SK-N-MC (cell line): ENCODE measurements around the gene PCNX2.

Experiments
- DNase-seq: peaks from one replicate; pipeline ENCODE4 v3.0.0-alpha.2; 2011; ENCODE audit warnings: low read depth, low spot score
- H3K27ac ChIP-seq: fragments of 200-600 bp; sonication (generic); 2 replicates; pipeline ENCODE4 v1.5.1; 2016; ENCODE audit warnings: mixed run types
- H3K36me3 ChIP-seq: fragments of 200-600 bp; sonication (generic); 2 replicates; pipeline ENCODE4 v1.6.1; 2017; ENCODE audit warnings: antibody characterized with exemption, low read length, mixed read lengths; ENCODE audit not compliant: insufficient read depth
- H3K4me3 ChIP-seq: fragments of 200-600 bp; sonication (generic); 2 replicates; pipeline ENCODE4 v1.5.1; 2016
- H3K9ac ChIP-seq: fragments of 200-600 bp; sonication (generic); 2 replicates; pipeline ENCODE4 v1.8.0; 2017; ENCODE audit warnings: mixed run types, mixed read lengths; ENCODE audit not compliant: insufficient read length
- H3K9me3 ChIP-seq: fragments of 200-600 bp; sonication (generic); 2 replicates; pipeline ENCODE4 v1.6.1; 2017; ENCODE audit warnings: low read depth, mild to moderate bottlenecking, antibody characterized with exemption, low read length, moderate library complexity, mixed read lengths
- EZH2 ChIP-seq: fragments of 200-600 bp; sonication (generic); IDR thresholded peaks from one replicate; pipeline ENCODE4 v1.6.1; 2017; ENCODE audit warnings: antibody characterized with exemption
- FOXP2 ChIP-seq: optimal IDR thresholded peaks from 2 replicates; pipeline ENCODE3; 2011; ENCODE audit warnings: mild to moderate bottlenecking, moderate library complexity; ENCODE audit not compliant: insufficient read depth; ENCODE audit errors: extremely low read length, control extremely low read depth
- POLR2AphosphoS5 ChIP-seq: IDR thresholded peaks from 2 replicates; pipeline ENCODE4 v1.6.1; 2012; ENCODE audit warnings: mild to moderate bottlenecking, low read depth, low read length, borderline replicate concordance

Gene PCNX2

GRCh38 chr1:233336554-233337456, 41.3 kb upstream of the PCNX2 start:
- TF ChIP-seq EZH2, result no peak
- no peak for TF ChIP-seq POLR2AphosphoS5
- no peak for TF ChIP-seq FOXP2
- Histone ChIP-seq H3K9ac (no peak overlapping the region), H3K9me3 (no peaks in the 10 kb centered on the region), H3K4me3 (no peak overlapping the region), H3K27ac (no peak overlapping the region), H3K36me3 (no peaks in the 10 kb centered on the region)
- no peak for DNase-seq

DNA sequence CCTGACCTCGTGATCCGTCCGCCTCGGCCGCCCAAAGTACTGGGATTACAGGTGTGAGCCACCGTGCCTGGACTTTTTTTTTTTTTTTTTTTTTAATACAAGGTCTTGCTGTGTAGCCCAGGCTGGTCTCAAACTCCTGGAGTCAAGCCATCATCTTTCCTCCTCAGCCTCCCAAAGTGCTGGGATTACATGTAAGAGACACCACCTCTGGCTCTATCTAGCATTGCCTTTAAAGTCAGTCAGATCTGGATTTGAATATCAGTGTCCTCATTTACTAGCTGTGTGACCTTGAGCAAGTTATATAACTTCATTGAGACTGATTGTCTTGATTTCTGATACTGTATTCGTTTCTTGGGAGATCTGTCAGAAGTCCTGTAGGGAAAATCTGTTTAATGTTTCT, 38.6 kb upstream of the PCNX2 start:
- no peak overlapping the region for H3K9ac ChIP-seq
- H3K9me3 ChIP-seq, result no peaks in the 10 kb centered on the region
- no peak overlapping the region for H3K4me3 ChIP-seq
- no peaks in the 10 kb centered on the region for H3K36me3 ChIP-seq
- TF ChIP-seq POLR2AphosphoS5 (no peak), FOXP2 (no peak)
- DNase-seq, result no peak
- H3K27ac ChIP-seq, result no peak overlapping the region

- no peak for DNase-seq
- Histone ChIP-seq H3K4me3 (no peak overlapping the region), H3K36me3 (no peaks in the 10 kb centered on the region), H3K9me3 (no peaks in the 10 kb centered on the region), H3K27ac (no peak overlapping the region), H3K9ac (no peak overlapping the region)
- TF ChIP-seq FOXP2 (no peak), EZH2 (no peak), POLR2AphosphoS5 (no peak)
These were observed 37.6 kb upstream of the PCNX2 start for GRCh38 chr1:233333086-233333485.

DNA sequence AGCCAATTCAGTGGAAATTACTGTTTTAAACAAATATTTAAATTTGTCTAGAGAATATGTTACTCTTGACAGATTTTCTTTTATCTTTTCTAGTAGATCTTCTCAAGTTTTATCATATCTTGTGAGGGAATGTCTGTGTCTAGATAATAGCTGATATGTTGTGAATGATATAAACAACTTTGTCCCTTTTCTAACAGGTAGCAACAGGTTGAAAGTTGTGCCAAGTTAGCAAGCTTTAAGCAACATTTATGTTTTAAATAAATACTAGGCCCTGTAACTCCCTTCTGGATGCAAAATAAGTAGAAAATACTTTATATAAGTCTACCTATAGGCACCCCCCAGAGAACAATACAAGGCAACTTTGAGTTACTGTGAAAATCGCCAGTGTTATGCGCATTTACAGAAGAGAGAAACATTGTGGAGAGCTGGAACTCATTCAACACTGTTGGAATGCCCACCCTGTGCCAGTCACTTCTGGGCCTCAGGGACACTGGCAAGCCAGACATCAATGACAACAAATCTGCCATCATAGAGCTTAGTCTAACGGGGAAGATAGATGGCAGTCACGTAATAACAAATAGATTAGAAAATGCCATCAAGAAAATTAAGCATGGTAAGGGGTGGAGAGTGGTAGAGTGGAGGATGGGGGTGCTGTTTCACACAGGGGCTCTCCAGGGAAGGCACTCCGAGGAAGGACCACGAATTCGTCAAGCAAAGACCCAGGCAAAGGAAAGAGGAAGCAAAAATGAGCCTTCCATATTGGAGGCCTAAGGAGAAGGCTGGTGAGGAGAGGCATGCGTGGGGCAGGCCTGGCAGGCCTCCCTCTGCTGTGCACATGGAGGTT, 36.4 kb upstream of the PCNX2 start:
- TF ChIP-seq EZH2, result no peak
- TF ChIP-seq FOXP2, result no peak
- no peak for TF ChIP-seq POLR2AphosphoS5
- Histone ChIP-seq H3K27ac (no peak overlapping the region), H3K4me3 (no peak overlapping the region), H3K9ac (no peak overlapping the region), H3K9me3 (no peaks in the 10 kb centered on the region), H3K36me3 (no peaks in the 10 kb centered on the region)
- DNase-seq, result no peak

GRCh38 chr1:233328142-233328921, 32.8 kb upstream of the PCNX2 start:
- no peak for DNase-seq
- TF ChIP-seq FOXP2 (no peak), POLR2AphosphoS5 (no peak), EZH2 (no peak)
- H3K9me3 ChIP-seq, result no peaks in the 10 kb centered on the region
- H3K27ac ChIP-seq, result no peak overlapping the region
- peak overlapping the region; percentile 80 for H3K4me3 ChIP-seq
- no peaks in the 10 kb centered on the region for H3K36me3 ChIP-seq
- H3K9ac ChIP-seq, result no peak overlapping the region

GRCh38 chr1:233327651-233328141, 32.2 kb upstream of the PCNX2 start, which contains the start of gene MAP3K21:
MAP3K21 (plus strand) TSS chr1:233327724; CDS start chr1:233328029, 305 bp downstream.
- Histone ChIP-seq H3K36me3 (no peaks in the 10 kb centered on the region), H3K9ac (peak within 1 kb of the TSS; percentile 32), H3K9me3 (no peaks in the 10 kb centered on the region), H3K4me3 (peak within 1 kb of the TSS; percentile 80), H3K27ac (no peak within 1 kb of the TSS)
- TF ChIP-seq EZH2 (no peak), FOXP2 (no peak), POLR2AphosphoS5 (no peak)
- no peak for DNase-seq

DNA sequence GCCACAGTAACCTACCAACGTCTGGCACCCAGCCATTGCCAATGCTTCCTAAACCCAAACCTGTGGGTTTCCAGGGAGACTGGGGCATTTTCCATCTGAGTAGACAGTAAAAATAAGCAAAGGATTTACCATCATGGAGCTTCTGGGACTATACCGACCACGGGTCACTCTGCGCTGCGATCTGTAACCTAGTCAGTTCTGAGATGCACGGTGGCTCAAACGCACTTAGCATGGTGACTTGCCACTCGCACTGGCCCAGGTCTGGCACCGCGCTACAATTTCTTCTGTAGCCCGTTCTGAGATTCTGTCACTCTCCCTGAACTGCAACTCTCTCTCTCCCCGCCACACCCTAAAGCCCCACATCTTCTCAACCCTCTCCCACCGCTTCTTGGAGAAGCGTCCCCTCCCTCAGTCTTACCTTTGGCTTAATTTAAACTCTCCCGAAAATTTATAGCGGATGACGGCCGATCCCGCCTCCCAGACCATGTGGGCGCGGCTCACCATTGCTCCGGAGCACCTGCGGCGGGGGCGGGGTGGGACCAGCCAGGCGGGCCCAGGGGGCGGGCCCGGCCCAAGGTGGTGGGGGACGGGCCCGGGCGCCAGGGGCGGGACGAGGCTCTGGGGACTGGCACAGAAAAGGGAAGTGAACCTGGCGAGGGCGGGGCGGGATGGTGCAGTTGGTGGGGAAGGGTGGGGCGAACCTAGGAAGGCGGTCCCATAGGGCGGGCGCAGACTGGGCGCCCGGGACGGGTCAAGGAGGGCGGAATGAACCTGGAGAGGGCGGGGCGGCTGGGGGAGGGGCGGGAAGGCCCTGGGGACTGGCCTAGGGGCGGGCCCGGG, 31.5 kb upstream of the PCNX2 start:
- no peak for DNase-seq
- Histone ChIP-seq H3K27ac (no peak overlapping the region), H3K9ac (no peak overlapping the region), H3K9me3 (no peaks in the 10 kb centered on the region), H3K36me3 (no peaks in the 10 kb centered on the region), H3K4me3 (peak overlapping the region; percentile 64)
- TF ChIP-seq POLR2AphosphoS5, result no peak
- TF ChIP-seq EZH2, result no peak
- TF ChIP-seq FOXP2, result no peak
